ENCODE data around the gene TAF11L2. TPM values are rescaled to one million over a fixed set of nuclear protein-coding genes. Genes with fewer than 3 reads are reported as not detected.
"Not testable (repeated sequence)": the region's sequence is repeated elsewhere in the genome, so short reads cannot be mapped to it uniquely, and the experiment has no call there.

TAF11L2 gene
- total and polyA plus RNA-seq, 2 of the 4 experiments (the other 2 are of a cell fraction): not detected

DNA sequence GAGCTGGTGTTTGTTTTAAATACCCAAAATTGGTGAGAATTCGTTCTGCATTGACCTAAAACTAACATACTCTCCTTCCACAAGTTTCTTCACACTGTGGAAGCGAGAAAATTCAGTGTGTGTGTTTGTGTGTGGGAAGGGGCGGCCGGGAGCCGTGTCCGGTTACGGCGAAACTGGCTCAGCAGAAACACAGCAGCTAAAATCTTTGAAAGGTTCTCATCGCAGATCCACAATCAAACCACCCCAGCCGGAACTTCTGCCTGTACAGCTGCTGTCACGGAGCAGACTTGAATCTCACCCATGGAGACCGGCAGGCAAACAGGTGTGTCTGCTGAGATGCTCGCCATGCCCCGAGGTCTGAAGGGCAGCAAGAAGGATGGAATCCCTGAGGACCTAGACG, 26.9 kb downstream of the TAF11L2 start, which contains the start of gene TAF11L5:
TSS of gene TAF11L5 (plus strand) at position 301 of the 400 bp plus-strand sequence.
- H3K27ac ChIP-seq (ENCODE audit: insufficient read depth, low read length); in situ Hi-C loops (cut with MboI; ENCODE audit: low sequenced_read_pairs); H2BK15ac ChIP-seq (ENCODE audit: low read depth, low read length): not testable (repeated sequence)

DNA sequence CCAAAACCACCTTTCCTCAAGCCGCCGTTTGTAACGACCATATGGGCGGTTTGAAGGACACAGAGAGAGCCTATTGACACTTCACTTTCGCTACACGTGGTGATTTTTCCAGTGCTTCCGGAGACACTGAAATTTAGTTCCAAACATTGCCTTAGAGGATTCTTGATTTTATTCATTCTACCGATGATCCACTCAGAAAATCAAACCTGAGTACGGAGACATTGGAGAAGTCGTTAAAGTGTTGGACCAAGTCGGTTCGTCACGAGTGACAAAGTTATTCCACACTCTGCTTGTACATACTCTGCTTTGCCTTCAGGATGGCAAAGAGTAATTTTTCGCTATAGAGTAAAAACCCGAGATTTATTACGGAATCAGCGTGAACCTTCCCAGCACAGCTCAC, 28.5 kb downstream of the TAF11L2 start:
- CTCF ChIA-PET; POLR2A ChIA-PET (ENCODE audit: unreplicated experiment); H3K36me3 ChIP-seq (ENCODE audit: control insufficient read depth, insufficient read depth, low read length); H2BK20ac ChIP-seq (ENCODE audit: low read depth, low read length); H3K9me3 ChIP-seq (ENCODE audit: control insufficient read depth, insufficient read depth, low read length); H3K79me1 ChIP-seq (ENCODE audit: low read depth in 1 of 2, low read length in 2 of 2); H3K9ac ChIP-seq (ENCODE audit: low read depth, low read length); H2AK5ac ChIP-seq (ENCODE audit: low read depth, low read length); BruUV-seq (replicated peaks); H3K56ac ChIP-seq (ENCODE audit: extremely low read depth, insufficient read depth, low read length); H2BK120ac ChIP-seq (ENCODE audit: low read depth, low read length); H2BK15ac ChIP-seq (ENCODE audit: low read depth, low read length); dilution Hi-C loops (cut with HindIII; ENCODE audit: low sequenced_read_pairs, unreplicated experiment); H3K18ac ChIP-seq (ENCODE audit: low read depth, low read length); H4K5ac ChIP-seq (ENCODE audit: low read depth, low read length); intact Hi-C loops (cut with micrococcal nuclease); H2AK9ac ChIP-seq (replicated peaks; ENCODE audit: low read depth, low read length, poor library complexity); H3K27me3 ChIP-seq (ENCODE audit: control insufficient read depth, insufficient read depth, low read length); H3K4me1 ChIP-seq (ENCODE audit: control insufficient read depth, insufficient read depth, low read length); ATAC-seq (ENCODE audit: low read depth); H4K20me1 ChIP-seq (ENCODE audit: insufficient read depth, low read length); H3K27ac ChIP-seq (ENCODE audit: insufficient read depth, low read length); in situ Hi-C loops (cut with MboI; ENCODE audit: low sequenced_read_pairs); H3K4me2 ChIP-seq (ENCODE audit: low read depth, low read length); H2BK5ac ChIP-seq (ENCODE audit: low read depth, low read length, poor library complexity, severe bottlenecking); H3K14ac ChIP-seq (replicated peaks; ENCODE audit: low read depth, low read length); H4K8ac ChIP-seq (ENCODE audit: low read depth in 2 of 2, low read length in 2 of 2); H4K91ac ChIP-seq (ENCODE audit: insufficient read depth, low read depth, low read length); H2AFZ ChIP-seq (replicated peaks; ENCODE audit: low read length, poor library complexity); H3K4me3 ChIP-seq (ENCODE audit: insufficient read depth, low read depth, low read length); H3K9me1 ChIP-seq (ENCODE audit: insufficient read depth, low read length); H3K23ac ChIP-seq (ENCODE audit: low read depth, low read length); H3K4ac ChIP-seq (ENCODE audit: low read depth, low read length): not testable (repeated sequence)
- WGBS, 2 experiments (ENCODE audit: extremely low coverage in 2 of 2, insufficient read length in 1 of 2): no CpG with 5 or more reads among the region's 17 CpGs
- DNase-seq: peak; percentile 3

More for the DNA sequence above, 26.9 kb downstream of the TAF11L2 start, which contains the start of gene TAF11L5:
- ATAC-seq (ENCODE audit: low read depth); H4K8ac ChIP-seq (ENCODE audit: low read depth in 2 of 2, low read length in 2 of 2); H3K36me3 ChIP-seq (ENCODE audit: control insufficient read depth, insufficient read depth, low read length); H3K9me3 ChIP-seq (ENCODE audit: control insufficient read depth, insufficient read depth, low read length); H3K4me2 ChIP-seq (ENCODE audit: low read depth, low read length); BruUV-seq (replicated peaks); H3K4ac ChIP-seq (ENCODE audit: low read depth, low read length); H2AFZ ChIP-seq (replicated peaks; ENCODE audit: low read length, poor library complexity); H2BK20ac ChIP-seq (ENCODE audit: low read depth, low read length); H4K5ac ChIP-seq (ENCODE audit: low read depth, low read length); H3K14ac ChIP-seq (replicated peaks; ENCODE audit: low read depth, low read length); H3K9ac ChIP-seq (ENCODE audit: low read depth, low read length); H3K27me3 ChIP-seq (ENCODE audit: control insufficient read depth, insufficient read depth, low read length); H3K23ac ChIP-seq (ENCODE audit: low read depth, low read length); intact Hi-C loops (cut with micrococcal nuclease); DNase-seq; H3K4me3 ChIP-seq (ENCODE audit: insufficient read depth, low read depth, low read length); CTCF ChIA-PET; H2BK120ac ChIP-seq (ENCODE audit: low read depth, low read length); POLR2A ChIA-PET (ENCODE audit: unreplicated experiment); H4K20me1 ChIP-seq (ENCODE audit: insufficient read depth, low read length); H4K91ac ChIP-seq (ENCODE audit: insufficient read depth, low read depth, low read length); H3K4me1 ChIP-seq (ENCODE audit: control insufficient read depth, insufficient read depth, low read length); H3K18ac ChIP-seq (ENCODE audit: low read depth, low read length); H3K56ac ChIP-seq (ENCODE audit: extremely low read depth, insufficient read depth, low read length); H2AK9ac ChIP-seq (replicated peaks; ENCODE audit: low read depth, low read length, poor library complexity); H3K79me1 ChIP-seq (ENCODE audit: low read depth in 1 of 2, low read length in 2 of 2); H2AK5ac ChIP-seq (ENCODE audit: low read depth, low read length); dilution Hi-C loops (cut with HindIII; ENCODE audit: low sequenced_read_pairs, unreplicated experiment); H3K9me1 ChIP-seq (ENCODE audit: insufficient read depth, low read length); H2BK5ac ChIP-seq (ENCODE audit: low read depth, low read length, poor library complexity, severe bottlenecking): not testable (repeated sequence)
- WGBS, 2 experiments (ENCODE audit: extremely low coverage in 2 of 2, insufficient read length in 1 of 2): no CpG with 5 or more reads among the region's 15 CpGs

Data from IMR-90 (cell line).